Colonic mucosa (tissue), 4 donors: ENCODE data around the gene SLC16A8. TPM values are rescaled to one million over a fixed set of nuclear protein-coding genes. Genes with fewer than 3 reads are reported as not detected.

Source experiments
- DNase-seq: peaks from one replicate; pipeline ENCODE4 v3.0.0-alpha.2; 2020
- H3K27ac ChIP-seq: fragments of 200-600 bp; one replicate; pipeline ENCODE4 v1.8.0; 2021
- H3K27me3 ChIP-seq: fragments of 200-600 bp; one replicate; pipeline ENCODE4 v1.8.0; 2021
- H3K36me3 ChIP-seq: fragments of 200-600 bp; one replicate; pipeline ENCODE4 v1.8.0; 2021
- H3K4me1 ChIP-seq: fragments of 200-600 bp; one replicate; pipeline ENCODE4 v1.8.0; 2021; ENCODE audit warnings: mild to moderate bottlenecking
- H3K4me3 ChIP-seq: fragments of 200-600 bp; one replicate; pipeline ENCODE4 v1.8.0; 2021
- H3K9ac ChIP-seq, 2 donors: one replicate each; pipeline ENCODE4 v1.7.0; 2013; ENCODE audit warnings: control low read depth in 2 of 2, low read depth in 2 of 2, low read length in 2 of 2
- H3K9me3 ChIP-seq: fragments of 200-600 bp; one replicate; pipeline ENCODE4 v1.8.0; 2021
- intact Hi-C: fragments of 100-400 bp; cut with DNase I; formaldehyde crosslinking; loops from one replicate; pipeline ENCODE4 v1.14.1; 2022
- total RNA-seq, 2 donors: library from RNA; stranded (reverse); fragmentation: NEBNext Ultra II Directional in 1 of 2; extraction: Animal tissue kit (Norgen Biotek cat#: 25700) in 1 of 2; gene quantifications; one replicate each; pipeline ENCODE4 v1.2.1, GENCODE V29; 2021
- TF ChIP-seq, protein P1 (sequence below): fragments of 200-600 bp; IDR thresholded peaks from one replicate; pipeline ENCODE4 v1.8.0; 2022; ENCODE audit warnings: antibody characterized with exemption, mild to moderate bottlenecking
- donor health status: healthy.
- donor health status: DM: no; HTN: no; CAD: no.
- donor health status: DM: no; HTN: no; CAD: no.

Gene SLC16A8
- total RNA-seq, 2 donors from 2014 or later: 0.27 TPM; not detected in 1

DNA sequence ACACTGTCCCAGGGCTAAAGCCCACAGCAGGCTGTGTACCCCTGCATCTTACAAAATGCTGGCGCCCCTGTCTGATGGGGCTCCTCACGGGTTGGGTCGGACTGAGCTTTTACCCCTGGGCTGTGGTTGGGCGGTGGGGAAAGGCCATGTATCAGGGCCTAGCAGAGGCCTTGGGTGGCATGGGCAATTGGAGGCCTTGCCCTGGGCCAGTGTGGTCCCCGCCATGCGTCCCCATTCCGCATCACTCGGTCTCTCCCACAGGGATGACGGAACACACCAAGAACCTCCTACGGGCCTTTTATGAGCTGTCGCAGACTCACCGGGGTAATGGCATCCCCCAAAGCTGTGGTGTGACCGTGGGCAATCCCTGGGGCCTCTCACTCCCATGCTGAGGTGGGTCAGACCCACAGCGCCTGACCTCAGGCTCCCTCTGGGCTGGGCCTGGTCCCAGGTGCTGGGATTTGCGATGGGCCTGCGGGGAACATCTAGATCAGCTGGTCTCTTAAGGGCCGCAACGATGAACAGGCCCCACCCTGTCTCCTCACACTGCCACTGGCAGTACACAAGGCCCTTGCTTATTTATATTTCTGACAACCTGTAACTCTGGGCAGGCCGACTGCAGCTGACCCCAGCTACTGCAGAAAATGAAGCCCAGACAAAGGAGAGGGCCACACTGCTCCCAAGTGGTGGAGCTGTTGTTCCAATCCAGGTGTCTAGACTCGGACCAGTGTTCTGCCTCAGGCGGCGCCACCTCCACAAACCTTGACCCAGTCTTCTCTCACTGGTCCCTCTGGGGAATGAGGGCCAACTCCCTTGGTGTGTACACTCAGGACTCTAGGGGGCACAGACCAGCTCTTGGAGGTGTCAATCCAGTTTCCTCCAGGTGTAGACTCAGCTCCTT is 12.3 kb downstream of the SLC16A8 start:
- no peak overlapping the region for H3K27ac ChIP-seq
- peaks cover 8% of the 10 kb centered on the region for H3K36me3 ChIP-seq
- no peak overlapping the region for H3K9ac ChIP-seq
- no peaks in the 10 kb centered on the region for H3K27me3 ChIP-seq
- DNase-seq: no peak
- intact Hi-C loops: no loop called here
- no peak overlapping the region for H3K4me3 ChIP-seq
- H3K9me3 ChIP-seq: no peaks in the 10 kb centered on the region
- TF ChIP-seq, protein P1, sequence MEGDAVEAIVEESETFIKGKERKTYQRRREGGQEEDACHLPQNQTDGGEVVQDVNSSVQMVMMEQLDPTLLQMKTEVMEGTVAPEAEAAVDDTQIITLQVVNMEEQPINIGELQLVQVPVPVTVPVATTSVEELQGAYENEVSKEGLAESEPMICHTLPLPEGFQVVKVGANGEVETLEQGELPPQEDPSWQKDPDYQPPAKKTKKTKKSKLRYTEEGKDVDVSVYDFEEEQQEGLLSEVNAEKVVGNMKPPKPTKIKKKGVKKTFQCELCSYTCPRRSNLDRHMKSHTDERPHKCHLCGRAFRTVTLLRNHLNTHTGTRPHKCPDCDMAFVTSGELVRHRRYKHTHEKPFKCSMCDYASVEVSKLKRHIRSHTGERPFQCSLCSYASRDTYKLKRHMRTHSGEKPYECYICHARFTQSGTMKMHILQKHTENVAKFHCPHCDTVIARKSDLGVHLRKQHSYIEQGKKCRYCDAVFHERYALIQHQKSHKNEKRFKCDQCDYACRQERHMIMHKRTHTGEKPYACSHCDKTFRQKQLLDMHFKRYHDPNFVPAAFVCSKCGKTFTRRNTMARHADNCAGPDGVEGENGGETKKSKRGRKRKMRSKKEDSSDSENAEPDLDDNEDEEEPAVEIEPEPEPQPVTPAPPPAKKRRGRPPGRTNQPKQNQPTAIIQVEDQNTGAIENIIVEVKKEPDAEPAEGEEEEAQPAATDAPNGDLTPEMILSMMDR: no peak
- no peaks in the 10 kb centered on the region for H3K4me1 ChIP-seq

DNA sequence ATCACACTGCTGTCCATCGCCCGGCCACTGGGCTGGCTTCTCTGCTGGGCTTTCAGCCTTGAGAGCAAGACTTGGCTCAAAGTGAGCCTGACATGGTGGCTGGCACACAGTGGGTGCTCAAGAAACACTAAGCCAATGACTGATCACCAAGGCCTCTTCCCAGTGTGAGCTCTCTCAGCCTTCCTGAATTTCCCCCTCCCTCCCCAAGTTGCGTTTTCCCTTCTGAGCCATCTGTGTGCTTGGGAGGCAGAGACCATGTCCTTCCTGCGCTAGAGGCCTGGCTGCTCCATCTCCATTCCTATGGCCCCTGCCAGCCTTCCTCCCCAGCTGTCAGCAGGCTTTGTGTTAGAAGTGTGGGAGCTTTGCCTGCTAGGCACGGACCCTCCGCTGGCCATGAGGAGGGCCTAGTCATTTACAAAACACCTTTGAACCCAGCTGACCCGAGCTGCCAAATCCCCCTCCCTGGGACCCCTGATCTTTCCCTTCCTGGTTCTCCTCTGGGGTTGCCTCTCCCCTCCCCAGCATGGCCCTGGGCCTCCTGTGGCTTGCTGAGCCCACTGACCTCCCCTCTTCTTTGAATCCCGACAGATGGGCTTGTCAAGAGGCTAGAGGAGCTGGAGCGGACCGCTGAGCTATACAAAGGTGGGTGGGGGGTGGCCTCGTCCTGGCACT is 13.6 kb downstream of the SLC16A8 start:
- intact Hi-C loops: no loop called here
- TF ChIP-seq, protein P1: no peak
- H3K9me3 ChIP-seq: no peaks in the 10 kb centered on the region
- no peak for DNase-seq
- no peaks in the 10 kb centered on the region for H3K27me3 ChIP-seq
- H3K4me3 ChIP-seq: no peak overlapping the region
- no peak overlapping the region for H3K9ac ChIP-seq
- H3K27ac ChIP-seq: no peak overlapping the region
- H3K36me3 ChIP-seq: peaks cover 11% of the 10 kb centered on the region
- H3K4me1 ChIP-seq: no peaks in the 10 kb centered on the region

DNA sequence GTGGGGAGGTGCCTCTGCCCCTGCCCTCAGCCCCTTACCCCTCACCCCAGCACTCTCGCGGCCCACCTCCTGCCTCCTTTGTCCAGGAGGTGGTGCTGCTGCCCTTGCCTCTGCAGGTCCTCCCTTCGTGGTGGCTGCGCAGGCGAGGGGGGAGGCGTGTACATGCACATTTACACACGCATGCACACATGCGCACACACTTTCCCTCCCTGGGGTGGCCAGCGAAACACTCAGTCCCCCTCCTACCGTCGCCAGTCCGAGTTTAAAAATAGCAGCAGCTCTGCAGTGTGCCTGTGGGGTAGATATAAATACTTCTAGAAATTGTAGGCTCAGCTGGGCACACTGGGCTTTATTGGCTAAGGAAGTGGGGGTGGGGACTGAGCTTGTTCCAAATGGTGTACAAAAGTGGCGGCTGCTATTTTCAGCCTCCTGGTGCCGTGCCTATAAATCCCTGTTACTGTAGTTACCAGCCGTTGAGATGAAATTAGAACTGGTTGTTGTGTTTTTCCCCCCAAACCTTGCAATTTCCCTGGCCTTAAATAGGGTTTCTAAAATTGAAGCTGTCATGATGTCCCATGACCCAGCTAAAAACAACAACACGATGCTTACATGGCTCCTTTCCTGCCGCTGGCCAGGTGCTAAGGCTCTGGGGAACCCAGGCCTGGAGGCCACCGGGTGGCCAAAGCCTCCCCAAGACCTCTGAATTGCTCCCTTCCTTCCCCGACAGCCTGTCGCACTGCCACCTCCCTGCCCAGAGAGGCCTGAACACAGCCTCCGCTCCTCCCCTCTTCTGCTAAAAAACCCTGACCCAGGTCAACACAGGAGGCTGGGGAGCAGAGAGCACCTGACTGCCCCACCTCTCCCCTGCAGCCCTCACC is 14.4 kb downstream of the SLC16A8 start:
- H3K9ac ChIP-seq: no peak overlapping the region
- H3K9me3 ChIP-seq: no peaks in the 10 kb centered on the region
- no peak overlapping the region for H3K4me3 ChIP-seq
- H3K4me1 ChIP-seq: no peaks in the 10 kb centered on the region
- intact Hi-C loops: no loop called here
- no peak overlapping the region for H3K27ac ChIP-seq
- H3K27me3 ChIP-seq: no peaks in the 10 kb centered on the region
- TF ChIP-seq, protein P1: peak; percentile 20
- peaks cover 11% of the 10 kb centered on the region for H3K36me3 ChIP-seq
- peak; percentile 29 for DNase-seq

DNA sequence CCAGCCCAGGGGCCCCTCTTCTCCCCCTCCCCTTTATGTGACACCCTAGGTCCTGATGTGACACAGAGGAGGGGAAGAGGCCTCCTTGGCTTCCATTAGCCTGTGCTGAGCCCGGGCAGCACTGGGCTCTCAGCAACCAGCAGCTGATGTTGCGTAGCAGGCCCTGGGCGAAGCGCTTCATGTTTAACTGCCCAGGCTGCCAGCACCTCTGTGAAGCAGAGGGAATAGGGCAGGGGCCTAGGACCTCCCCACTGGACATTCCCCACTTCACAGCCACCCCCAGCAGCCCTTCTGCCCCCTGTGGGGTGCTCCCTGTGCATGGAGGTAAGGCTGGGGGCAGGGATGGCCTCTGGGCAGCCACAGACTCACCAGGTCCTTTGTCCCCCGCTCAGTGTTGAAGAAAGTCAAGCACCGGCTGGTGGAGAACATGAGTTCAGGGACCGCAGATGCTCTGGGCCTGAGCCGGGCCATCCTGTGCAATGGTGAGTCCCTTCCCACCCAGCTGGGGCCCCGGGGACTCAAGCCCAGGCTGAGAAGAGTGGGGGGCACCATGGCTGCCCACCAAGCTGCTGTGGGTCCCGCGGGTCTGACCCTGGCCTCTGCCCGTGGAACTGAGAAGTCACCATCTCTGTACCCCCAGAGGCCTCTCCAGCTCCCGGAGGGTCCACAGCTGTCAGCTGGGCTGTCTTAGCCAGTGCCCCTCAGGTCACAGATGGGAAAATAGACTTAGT is 15.2 kb downstream of the SLC16A8 start:
- Histone ChIP-seq H3K27ac (no peak overlapping the region), H3K36me3 (peaks cover 11% of the 10 kb centered on the region), H3K9ac (no peak overlapping the region), H3K4me3 (no peak overlapping the region), H3K9me3 (no peaks in the 10 kb centered on the region), H3K4me1 (no peaks in the 10 kb centered on the region), H3K27me3 (no peaks in the 10 kb centered on the region)
- intact Hi-C loops: no loop called here
- DNase-seq: no peak
- TF ChIP-seq, protein P1: no peak
